Measurements from ENCODE around the gene N4BP3. TPM values are rescaled to one million over a fixed set of nuclear protein-coding genes. Genes with fewer than 3 reads are reported as not detected.

N4BP3 gene
- total RNA-seq, 1 donor from 2014 or later, result 1.3 TPM

GRCh38 chr5:178165581-178165980 is 52.2 kb downstream of the N4BP3 start:
- no peak for DNase-seq (ENCODE audit: low read depth, low spot score)
- Mint-ChIP-seq H3K9me3 (no peaks in the 10 kb centered on the region), H3K27me3 (ENCODE audit: low read depth) (peaks cover 20% of the 10 kb centered on the region), H3K27ac (ENCODE audit: unreplicated experiment) (no peak overlapping the region), H3K4me3 (no peak overlapping the region), H3K4me1 (peaks cover 10% of the 10 kb centered on the region), H3K36me3 (ENCODE audit: low read depth) (no peaks in the 10 kb centered on the region)
- no peak for TF ChIP-seq CTCF (conservative IDR thresholded peaks at IDR 0.05)

DNA sequence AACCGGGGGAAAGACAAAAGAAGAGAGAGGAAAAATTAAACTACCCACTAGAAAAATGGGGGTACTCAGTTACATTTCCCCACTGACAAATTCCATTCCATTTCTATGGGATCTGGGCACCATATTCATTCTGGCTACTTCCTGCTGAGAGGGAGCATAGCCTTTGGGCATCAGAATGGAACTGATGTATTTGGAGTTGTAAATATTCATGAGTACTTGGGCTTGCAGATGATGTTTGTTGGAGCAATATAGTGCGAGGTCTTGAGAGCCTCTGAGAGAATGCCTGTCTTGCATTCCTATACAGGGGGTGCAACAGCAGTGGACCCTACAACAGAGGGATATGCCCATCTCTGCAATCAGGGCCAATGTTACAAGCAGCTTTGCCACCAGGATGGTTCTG is 57.1 kb downstream of the N4BP3 start:
- Mint-ChIP-seq H3K9me3 (no peaks in the 10 kb centered on the region), H3K36me3 (ENCODE audit: low read depth) (no peaks in the 10 kb centered on the region)
- TF ChIP-seq CTCF (conservative IDR thresholded peaks at IDR 0.05), result no peak

DNA sequence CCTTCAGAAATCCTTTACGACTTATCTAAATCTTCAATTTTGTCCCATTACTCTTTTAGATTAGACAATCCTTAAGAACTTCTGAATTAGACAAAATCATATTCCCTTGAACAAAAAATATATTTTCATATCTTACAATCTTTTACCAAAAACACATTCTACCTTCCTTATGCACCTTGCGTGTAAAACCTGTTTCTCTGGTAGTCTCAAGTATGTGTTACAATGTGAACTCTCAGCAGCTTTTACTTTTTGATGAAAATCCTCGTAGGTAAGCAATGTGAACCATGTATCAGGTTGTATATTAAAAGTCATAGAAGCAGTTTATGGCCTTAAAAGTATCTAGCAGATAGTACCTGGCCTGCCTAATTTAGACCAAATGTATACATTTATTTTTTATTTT is 61.1 kb downstream of the N4BP3 start:
- Mint-ChIP-seq H3K4me1 (no peaks in the 10 kb centered on the region), H3K9me3 (no peaks in the 10 kb centered on the region), H3K27me3 (ENCODE audit: low read depth) (peaks cover 2% of the 10 kb centered on the region), H3K27ac (ENCODE audit: unreplicated experiment) (no peak overlapping the region), H3K36me3 (ENCODE audit: low read depth) (no peaks in the 10 kb centered on the region), H3K4me3 (no peak overlapping the region)
- TF ChIP-seq CTCF (conservative IDR thresholded peaks at IDR 0.05), result no peak
- no peak for DNase-seq (ENCODE audit: low read depth, low spot score)

More for the DNA sequence above, 57.1 kb downstream of the N4BP3 start:
- no peak for DNase-seq (ENCODE audit: low read depth, low spot score)
- Mint-ChIP-seq H3K27ac (ENCODE audit: unreplicated experiment) (no peak overlapping the region), H3K4me1 (no peaks in the 10 kb centered on the region), H3K27me3 (ENCODE audit: low read depth) (no peaks in the 10 kb centered on the region), H3K4me3 (no peak overlapping the region)

Other genes starting within 250 kb of the N4BP3 start
- not detected in 2 replicates for gene PROP1, start 117.3 kb upstream of the N4BP3 start, total RNA-seq
- gene RMND5B, start 17.5 kb downstream of the N4BP3 start, total RNA-seq, result 42.4 and 43.5 TPM in 2 replicates
- gene NHP2, start 40.4 kb downstream of the N4BP3 start, total RNA-seq, result 169 and 174 TPM in 2 replicates
- not detected in 2 replicates for gene GMCL2, start 73.8 kb downstream of the N4BP3 start, total RNA-seq
- 464 and 466 TPM in 2 replicates for gene HNRNPAB, start 91.0 kb downstream of the N4BP3 start, total RNA-seq
- 53.9 and 55.7 TPM in 2 replicates for gene PHYKPL, start 119.3 kb downstream of the N4BP3 start, total RNA-seq